ENCODE data around the gene RFX4.
"Not testable (repeated sequence)": the region's sequence is repeated elsewhere in the genome, so short reads cannot be mapped to it uniquely, and the experiment has no call there.

Gene RFX4

GRCh38 chr12:106724934-106725333 lies 142.1 kb downstream of the RFX4 start:
- no peak for DNase-seq (ENCODE audit: low read depth in 2 of 2, low spot score in 1 of 2)

GRCh38 chr12:106726603-106727202 lies 143.9 kb downstream of the RFX4 start:
- DNase-seq (ENCODE audit: low read depth in 2 of 2, low spot score in 1 of 2): not testable (repeated sequence)

DNA sequence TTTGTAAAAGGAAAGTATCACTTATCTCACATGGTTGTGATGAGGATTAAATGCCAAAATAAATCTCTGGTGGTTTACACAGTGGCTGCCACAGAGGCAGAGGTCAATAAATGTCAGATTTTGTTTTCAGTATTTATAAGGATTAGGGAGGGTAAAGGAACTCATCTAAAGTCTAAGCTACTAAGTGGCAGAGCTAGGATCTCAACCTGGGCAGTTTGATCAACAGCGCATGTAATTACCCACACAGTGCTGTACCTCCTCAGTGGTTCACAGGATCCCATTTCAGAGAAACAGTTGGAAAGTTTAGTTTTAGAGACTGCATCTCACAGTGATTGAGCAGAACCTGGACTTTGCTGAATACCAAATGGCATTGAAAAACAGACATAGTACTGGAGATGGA lies 146.8 kb downstream of the RFX4 start:
- no peak for DNase-seq (ENCODE audit: low read depth in 2 of 2, low spot score in 1 of 2)

- no peak for DNase-seq (ENCODE audit: low read depth in 2 of 2, low spot score in 1 of 2)
Observed at GRCh38 chr12:106732890-106733289, 150.1 kb downstream of the RFX4 start.

GRCh38 chr12:106733660-106734059 lies 150.9 kb downstream of the RFX4 start:
- no peak for DNase-seq (ENCODE audit: low read depth in 2 of 2, low spot score in 1 of 2)

DNA sequence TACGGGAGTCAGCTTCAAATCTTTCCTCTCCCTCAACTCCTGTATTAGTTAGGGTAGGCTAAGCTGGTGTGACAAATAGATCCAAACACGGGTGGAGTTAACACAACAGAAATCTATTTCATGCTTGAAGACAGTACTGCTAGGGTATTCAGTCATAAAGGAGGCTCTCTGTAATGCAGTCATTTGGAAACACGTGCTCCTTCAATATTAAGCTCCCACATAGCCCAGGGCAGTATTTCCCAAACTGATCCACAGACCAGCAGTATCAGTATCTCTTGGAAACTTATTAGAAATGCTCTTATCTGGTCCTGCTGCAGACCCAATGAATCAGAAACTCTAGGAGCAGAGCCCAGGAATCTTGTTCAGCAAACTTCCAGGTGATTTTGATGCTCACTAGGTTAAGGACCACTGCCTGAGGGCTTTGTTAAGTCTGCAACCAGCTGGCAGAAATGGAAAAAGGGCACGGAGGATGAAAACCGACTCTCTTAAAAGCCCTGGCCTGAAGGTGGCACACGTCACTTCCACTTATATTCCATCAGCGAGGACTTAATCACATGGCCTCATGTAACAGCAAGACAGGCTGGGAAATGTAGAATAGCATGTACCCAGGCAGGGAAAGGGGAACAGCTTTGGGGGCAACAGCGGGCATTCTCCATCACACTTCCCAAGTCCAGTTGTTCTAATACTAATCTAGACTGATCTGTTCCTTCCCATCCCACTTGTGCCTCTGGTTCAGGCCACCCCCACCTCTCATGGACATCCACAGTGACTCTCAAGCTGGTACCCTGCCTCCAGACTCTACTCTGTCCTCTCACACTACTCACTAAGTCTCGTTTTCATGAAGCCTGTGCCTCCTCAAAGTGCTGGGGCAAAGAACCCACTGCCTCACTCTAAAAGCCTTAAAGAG lies 153.5 kb downstream of the RFX4 start:
- DNase-seq (ENCODE audit: low read depth in 2 of 2, low spot score in 1 of 2): no peak

DNA sequence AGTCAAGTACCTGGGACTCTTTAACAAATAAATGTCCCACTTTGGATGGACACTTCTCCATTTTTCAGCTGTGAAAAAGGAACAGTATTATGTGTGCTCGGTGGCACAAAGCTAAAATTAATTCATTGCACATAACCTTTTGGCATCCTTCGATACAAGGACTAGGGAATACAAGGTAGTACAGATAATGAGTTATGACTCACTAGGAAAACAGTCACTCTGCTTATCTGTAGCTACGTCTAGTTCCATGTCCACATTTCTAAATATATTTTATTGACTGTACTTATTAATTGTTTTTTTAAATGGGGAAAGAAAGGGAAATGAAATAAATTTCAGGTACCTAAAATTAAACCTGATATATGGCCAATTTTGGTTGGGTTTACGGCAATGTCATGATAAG lies 156.5 kb downstream of the RFX4 start:
- DNase-seq (ENCODE audit: low read depth in 2 of 2, low spot score in 1 of 2): no peak

DNA sequence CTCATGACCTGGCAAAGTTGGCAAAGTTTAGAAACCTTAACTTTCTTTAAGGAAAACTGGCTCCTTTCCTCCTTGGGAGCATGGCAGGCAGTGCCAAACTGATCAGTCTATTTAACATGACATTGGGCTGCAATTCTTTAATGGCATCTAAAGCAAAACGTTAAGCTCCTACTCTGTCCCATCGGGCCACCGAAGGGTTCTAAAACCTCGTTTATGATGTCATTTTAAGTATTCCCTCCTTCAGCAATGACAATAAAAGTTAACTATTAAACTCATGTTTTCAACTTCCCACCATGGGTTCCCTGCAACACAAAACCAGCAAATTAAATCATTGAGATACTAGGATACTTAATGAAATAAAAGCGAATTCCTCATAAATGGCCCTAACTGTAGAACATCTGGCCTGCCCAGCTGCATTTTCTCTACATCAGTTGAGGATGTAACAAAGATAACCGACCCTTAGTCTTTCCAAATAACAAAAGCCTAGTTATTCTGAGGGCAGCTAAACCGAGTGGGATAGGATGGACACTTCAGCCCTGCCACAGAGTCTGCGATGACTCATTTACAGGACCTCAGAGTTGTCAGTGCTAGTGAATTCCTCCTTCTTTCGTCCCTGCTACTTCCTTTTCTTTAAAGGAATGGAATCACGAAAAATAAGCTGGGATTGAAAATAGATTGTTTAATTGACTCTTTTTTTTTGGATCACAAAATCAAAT lies 157.2 kb downstream of the RFX4 start:
- DNase-seq (ENCODE audit: low read depth in 2 of 2, low spot score in 1 of 2): no peak

DNA sequence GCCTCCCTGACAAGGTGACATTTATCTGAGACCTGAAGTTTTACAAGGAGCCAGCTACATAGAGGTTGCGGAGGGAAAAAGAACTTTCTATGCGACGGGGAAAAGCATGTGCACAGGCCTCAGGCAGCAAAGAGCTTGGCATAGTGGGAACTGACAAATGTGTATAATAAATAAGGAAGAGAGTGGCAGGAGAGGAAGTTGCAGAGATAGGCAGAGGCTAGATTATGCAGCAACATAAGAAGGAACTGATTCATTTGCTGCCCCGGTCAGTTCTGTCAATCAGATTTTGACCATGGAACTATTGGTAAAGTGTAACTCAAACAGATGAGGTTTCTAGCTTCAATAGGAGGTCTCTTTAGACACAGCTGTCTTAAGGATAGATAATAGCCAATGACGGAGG lies 158.0 kb downstream of the RFX4 start:
- no peak for DNase-seq (ENCODE audit: low read depth in 2 of 2, low spot score in 1 of 2)

DNA sequence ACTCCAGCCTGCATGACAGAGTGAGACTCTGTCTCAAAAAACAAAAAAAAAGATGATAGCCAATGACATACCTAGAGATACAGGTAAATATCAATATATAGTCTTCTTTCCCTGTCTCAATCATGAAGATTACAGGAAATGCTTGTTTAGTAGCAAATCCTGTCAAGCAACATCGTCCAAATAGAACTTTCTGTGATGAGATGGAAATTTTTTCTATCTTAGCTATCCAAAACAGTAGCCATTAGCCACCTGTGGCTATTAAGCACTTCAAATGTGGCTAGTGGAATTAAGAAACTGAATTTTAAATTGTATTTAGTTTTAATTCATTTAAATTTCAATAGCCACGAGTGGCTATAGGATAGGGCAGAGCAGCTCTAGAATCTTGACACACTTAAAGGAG lies 158.4 kb downstream of the RFX4 start:
- no peak for DNase-seq (ENCODE audit: low read depth in 2 of 2, low spot score in 1 of 2)

- no peak for DNase-seq (ENCODE audit: low read depth in 2 of 2, low spot score in 1 of 2)
Observed at GRCh38 chr12:106743270-106743988, 160.6 kb downstream of the RFX4 start.

GRCh38 chr12:106744600-106744999 lies 161.8 kb downstream of the RFX4 start:
- DNase-seq (ENCODE audit: low read depth in 2 of 2, low spot score in 1 of 2): no peak

DNA sequence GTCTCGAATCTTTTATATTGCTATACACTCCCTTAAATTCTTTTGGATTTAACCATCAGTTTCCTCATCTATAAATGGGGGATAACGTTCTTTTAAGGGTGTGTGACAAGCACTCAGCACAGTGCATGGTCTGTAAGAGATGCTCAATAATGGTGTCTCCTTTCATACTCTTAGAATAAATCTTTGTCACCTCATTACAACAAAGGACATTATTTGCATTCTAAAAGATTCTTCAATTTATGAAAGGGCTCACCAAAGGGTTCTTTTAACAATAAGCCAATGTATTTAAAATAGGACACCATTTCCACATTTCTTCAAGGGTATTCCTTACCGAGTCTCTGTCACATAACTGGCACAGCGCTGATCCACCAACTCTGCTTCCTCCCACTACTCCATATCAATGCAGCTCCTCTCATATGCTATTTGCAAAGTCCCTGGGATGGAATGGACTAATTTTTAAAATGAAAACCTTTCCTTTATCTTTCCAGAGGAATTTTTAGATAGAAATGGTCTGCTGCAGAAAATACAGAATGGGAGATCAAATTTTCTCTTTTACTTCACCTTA lies 162.5 kb downstream of the RFX4 start:
- DNase-seq (ENCODE audit: low read depth in 2 of 2, low spot score in 1 of 2): no peak

GRCh38 chr12:106747973-106748436 lies 165.2 kb downstream of the RFX4 start:
- no peak for DNase-seq (ENCODE audit: low read depth in 2 of 2, low spot score in 1 of 2)

GRCh38 chr12:106750524-106750923 lies 167.7 kb downstream of the RFX4 start:
- DNase-seq (ENCODE audit: low read depth in 2 of 2, low spot score in 1 of 2): no peak

DNA sequence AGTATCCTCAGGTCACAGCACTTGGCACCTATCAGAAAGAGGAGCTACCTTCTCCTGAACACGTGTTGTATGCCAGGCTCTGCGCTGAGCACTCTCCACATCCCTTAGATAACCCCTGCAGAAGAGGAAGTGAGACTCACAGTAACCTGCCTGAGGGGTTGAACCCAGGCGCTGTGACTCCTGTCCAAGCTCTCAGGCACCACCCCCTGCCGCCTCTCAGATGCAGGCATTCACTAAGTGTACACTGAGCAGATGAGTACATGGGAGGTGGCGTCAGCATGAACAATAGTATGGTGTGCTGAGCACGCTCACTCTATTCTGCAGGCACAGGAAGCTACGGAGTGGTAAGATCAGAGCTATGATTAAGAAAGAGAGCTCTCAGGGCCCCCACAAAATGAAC lies 170.7 kb downstream of the RFX4 start:
- peak in 1 of 2 donors; percentile 35 for DNase-seq (ENCODE audit: low read depth in 2 of 2, low spot score in 1 of 2)

GRCh38 chr12:106754331-106754730 lies 171.5 kb downstream of the RFX4 start:
- no peak for DNase-seq (ENCODE audit: low read depth in 2 of 2, low spot score in 1 of 2)

GRCh38 chr12:106757623-106758348 lies 175.0 kb downstream of the RFX4 start:
- DNase-seq (ENCODE audit: low read depth in 2 of 2, low spot score in 1 of 2): no peak

GRCh38 chr12:106758349-106759110 lies 175.7 kb downstream of the RFX4 start:
- DNase-seq (ENCODE audit: low read depth in 2 of 2, low spot score in 1 of 2): no peak
